ENCODE data around the gene ATP6V1G3.
"Not testable (repeated sequence)": the region's sequence is repeated elsewhere in the genome, so short reads cannot be mapped to it uniquely, and the experiment has no call there.

The ATP6V1G3 gene

GRCh38 chr1:198541737-198542136 is 1.3 kb upstream of the ATP6V1G3 start:
- DNase-seq = no peak

GRCh38 chr1:198538579-198539364 is 1.7 kb downstream of the ATP6V1G3 start:
- DNase-seq = no peak

GRCh38 chr1:198535631-198536030 is 4.8 kb downstream of the ATP6V1G3 start:
- no peak for DNase-seq

GRCh38 chr1:198534548-198535418 is 5.7 kb downstream of the ATP6V1G3 start:
- DNase-seq = peak; percentile 5 to 63

GRCh38 chr1:198531891-198532290 is 8.6 kb downstream of the ATP6V1G3 start:
- no peak for DNase-seq

- DNase-seq = peak; percentile 25 to 67
These were observed 9.5 kb downstream of the ATP6V1G3 start for GRCh38 chr1:198530953-198531352.

GRCh38 chr1:198529414-198529813 is 11.1 kb downstream of the ATP6V1G3 start:
- DNase-seq = no peak

- DNase-seq = no peak
These were observed 12.1 kb downstream of the ATP6V1G3 start for GRCh38 chr1:198528364-198528763.

GRCh38 chr1:198524556-198524955 is 15.9 kb downstream of the ATP6V1G3 start:
- DNase-seq = no peak

GRCh38 chr1:198524127-198524526 is 16.4 kb downstream of the ATP6V1G3 start:
- not testable (repeated sequence) for DNase-seq

GRCh38 chr1:198523182-198523950 is 17.1 kb downstream of the ATP6V1G3 start:
- DNase-seq = no peak

GRCh38 chr1:198520524-198521254 is 19.8 kb downstream of the ATP6V1G3 start:
- DNase-seq = no peak

- DNase-seq = no peak
These were observed 20.6 kb downstream of the ATP6V1G3 start for GRCh38 chr1:198519639-198520501.

GRCh38 chr1:198517623-198518199 is 22.8 kb downstream of the ATP6V1G3 start:
- DNase-seq = no peak

- DNase-seq = no peak
These were observed 40.4 kb downstream of the ATP6V1G3 start for GRCh38 chr1:198500096-198500495.

- DNase-seq = no peak
These were observed 40.9 kb downstream of the ATP6V1G3 start for GRCh38 chr1:198499588-198499987.

- no peak for DNase-seq
These were observed 41.6 kb downstream of the ATP6V1G3 start for GRCh38 chr1:198498881-198499280.

GRCh38 chr1:198498103-198498385 is 42.4 kb downstream of the ATP6V1G3 start:
- no peak for DNase-seq

GRCh38 chr1:198497326-198498102 is 43.0 kb downstream of the ATP6V1G3 start:
- no peak for DNase-seq
